Fibroblast of pulmonary artery (primary cell): ENCODE measurements around the gene PARP15.

Source experiments
- DNase-seq: peaks from one replicate; pipeline ENCODE4 v3.0.0-alpha.2; 2010; ENCODE audit warnings: low read depth
- H3K4me3 ChIP-seq: replicated peaks from 2 replicates; pipeline ENCODE4 v1.5.1; 2011; ENCODE audit warnings: low read depth, mild to moderate bottlenecking, control low read depth, low read length, moderate library complexity
- CTCF ChIP-seq: IDR thresholded peaks from 2 replicates; pipeline ENCODE4 v1.5.1; 2011; ENCODE audit warnings: mild to moderate bottlenecking, control low read depth, low read length, inconsistent platforms; ENCODE audit errors: missing control alignments

PARP15 gene

GRCh38 chr3:122598151-122598550, 20.7 kb downstream of the PARP15 start:
- DNase-seq, result no peak
- H3K4me3 ChIP-seq, result no peak overlapping the region
- no peak for TF ChIP-seq CTCF

GRCh38 chr3:122598556-122598955, 21.1 kb downstream of the PARP15 start:
- TF ChIP-seq CTCF, result no peak
- no peak overlapping the region for H3K4me3 ChIP-seq
- no peak for DNase-seq

DNA sequence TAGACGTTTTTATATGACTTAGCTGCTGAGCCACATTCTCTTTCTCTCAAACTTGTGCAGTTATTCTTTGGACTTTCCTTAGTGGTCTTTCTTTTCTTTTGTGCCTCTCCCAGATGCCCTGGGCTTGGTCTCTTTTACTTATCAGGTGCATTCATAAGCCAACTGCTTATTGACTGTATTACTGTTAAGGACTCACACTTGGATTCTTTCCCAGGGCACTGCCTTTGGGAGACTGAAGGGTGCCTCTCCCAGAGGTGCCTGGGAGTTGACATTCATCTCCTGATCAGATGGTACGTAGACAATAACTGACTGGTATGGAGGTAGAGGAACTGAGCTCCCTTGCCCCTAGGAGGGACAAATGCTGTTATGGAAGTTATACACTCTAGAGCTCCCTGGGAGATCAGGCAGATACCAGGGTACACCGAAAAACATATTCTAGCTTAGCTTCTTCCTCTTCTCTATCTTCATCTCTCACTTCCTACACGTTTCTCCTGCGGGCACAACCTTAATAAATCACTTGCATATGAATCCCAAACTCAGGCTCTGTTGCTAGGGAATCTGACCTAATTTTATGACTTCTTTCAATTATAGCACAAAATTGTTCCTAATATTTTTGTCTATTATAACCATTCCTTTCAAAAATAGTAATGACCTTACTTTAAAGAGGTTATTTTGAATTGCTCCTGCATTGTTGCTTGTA, 24.7 kb downstream of the PARP15 start:
- TF ChIP-seq CTCF, result no peak
- no peak for DNase-seq
- no peak overlapping the region for H3K4me3 ChIP-seq

DNA sequence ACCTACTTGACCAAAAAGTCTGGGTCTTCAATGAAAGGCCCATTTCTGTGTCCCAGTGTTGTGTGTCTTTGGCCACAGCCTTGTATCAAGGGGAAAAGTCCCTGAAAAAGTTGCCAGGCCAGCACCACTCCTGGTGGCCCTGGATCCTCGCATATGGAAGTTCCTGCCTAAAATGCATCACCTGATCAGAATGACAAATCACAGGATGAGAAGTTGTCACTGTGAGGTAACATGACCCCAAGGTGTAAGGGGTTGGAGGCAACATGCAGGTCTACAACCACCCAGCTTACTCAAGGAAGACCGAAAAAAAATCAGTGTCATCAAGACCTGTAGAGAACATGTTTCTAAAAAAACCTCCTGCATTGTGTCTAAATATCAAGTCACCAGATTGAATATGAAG, 25.6 kb downstream of the PARP15 start:
- TF ChIP-seq CTCF, result no peak
- no peak overlapping the region for H3K4me3 ChIP-seq
- no peak for DNase-seq

GRCh38 chr3:122606330-122606729, 28.9 kb downstream of the PARP15 start:
- no peak for DNase-seq
- TF ChIP-seq CTCF, result no peak
- no peak overlapping the region for H3K4me3 ChIP-seq

GRCh38 chr3:122608916-122609315, 31.5 kb downstream of the PARP15 start:
- DNase-seq, result no peak
- no peak for TF ChIP-seq CTCF
- no peak overlapping the region for H3K4me3 ChIP-seq
